Hematopoietic multipotent progenitor cell treated with erythropoietin and hydrocortisone succinate and interleukin-3 and kit ligand, for 17 days (in vitro differentiated cells): ENCODE data around the gene RETREG3.
A peak's percentile ranks its signal among the peaks of the same experiment; 100 is the strongest.
"Not testable (repeated sequence)": the region's sequence is repeated elsewhere in the genome, so short reads cannot be mapped to it uniquely, and the experiment has no call there.

Experiments
- DNase-seq: peaks from one replicate; pipeline ENCODE4 v3.0.0-alpha.2; 2015; ENCODE audit warnings: low spot score

RETREG3 gene, protein sequence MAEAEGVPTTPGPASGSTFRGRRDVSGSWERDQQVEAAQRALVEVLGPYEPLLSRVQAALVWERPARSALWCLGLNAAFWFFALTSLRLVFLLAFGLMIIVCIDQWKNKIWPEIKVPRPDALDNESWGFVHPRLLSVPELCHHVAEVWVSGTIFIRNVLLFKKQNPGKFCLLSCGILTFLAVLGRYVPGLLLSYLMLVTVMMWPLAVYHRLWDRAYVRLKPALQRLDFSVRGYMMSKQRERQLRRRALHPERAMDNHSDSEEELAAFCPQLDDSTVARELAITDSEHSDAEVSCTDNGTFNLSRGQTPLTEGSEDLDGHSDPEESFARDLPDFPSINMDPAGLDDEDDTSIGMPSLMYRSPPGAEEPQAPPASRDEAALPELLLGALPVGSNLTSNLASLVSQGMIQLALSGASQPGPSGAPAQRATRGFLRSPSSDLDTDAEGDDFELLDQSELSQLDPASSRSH

DNA sequence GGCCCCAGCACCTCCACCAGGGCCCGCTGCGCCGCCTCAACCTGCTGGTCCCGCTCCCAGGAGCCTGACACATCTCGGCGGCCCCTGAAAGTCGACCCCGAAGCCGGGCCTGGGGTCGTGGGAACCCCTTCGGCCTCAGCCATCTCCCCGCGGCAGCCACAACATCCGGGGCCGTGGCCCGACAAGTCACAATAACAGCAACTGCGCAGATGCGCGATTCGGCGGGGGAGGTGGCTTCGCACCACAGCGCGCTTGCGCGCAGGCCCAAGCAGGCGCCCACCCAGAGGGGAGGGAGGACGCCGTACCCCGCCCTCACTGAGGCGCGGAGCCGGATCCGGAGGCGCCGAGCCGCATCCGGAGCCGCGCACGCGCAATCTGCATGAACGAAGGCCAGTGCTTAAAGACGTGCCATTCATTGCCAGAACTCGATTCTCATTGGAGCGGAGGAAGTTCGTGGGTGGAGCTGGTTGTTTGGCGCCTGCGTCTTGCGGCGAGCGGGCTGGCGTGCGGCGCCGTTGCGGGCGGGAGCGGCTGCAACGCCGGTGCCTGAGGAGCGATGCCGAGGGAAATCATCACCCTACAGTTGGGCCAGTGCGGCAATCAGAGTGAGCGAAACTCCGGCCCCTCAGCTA, at the start of gene RETREG3, which contains the start of gene TUBG1:
RETREG3 (minus strand) TSS at position 193 of the 632 bp plus-strand sequence; CDS start at position 143, 50 bp downstream.
TUBG1 (plus strand) TSS at position 502 of the 632 bp plus-strand sequence; CDS start at position 557, 55 bp downstream.
- peak; percentile 99 for DNase-seq

DNA sequence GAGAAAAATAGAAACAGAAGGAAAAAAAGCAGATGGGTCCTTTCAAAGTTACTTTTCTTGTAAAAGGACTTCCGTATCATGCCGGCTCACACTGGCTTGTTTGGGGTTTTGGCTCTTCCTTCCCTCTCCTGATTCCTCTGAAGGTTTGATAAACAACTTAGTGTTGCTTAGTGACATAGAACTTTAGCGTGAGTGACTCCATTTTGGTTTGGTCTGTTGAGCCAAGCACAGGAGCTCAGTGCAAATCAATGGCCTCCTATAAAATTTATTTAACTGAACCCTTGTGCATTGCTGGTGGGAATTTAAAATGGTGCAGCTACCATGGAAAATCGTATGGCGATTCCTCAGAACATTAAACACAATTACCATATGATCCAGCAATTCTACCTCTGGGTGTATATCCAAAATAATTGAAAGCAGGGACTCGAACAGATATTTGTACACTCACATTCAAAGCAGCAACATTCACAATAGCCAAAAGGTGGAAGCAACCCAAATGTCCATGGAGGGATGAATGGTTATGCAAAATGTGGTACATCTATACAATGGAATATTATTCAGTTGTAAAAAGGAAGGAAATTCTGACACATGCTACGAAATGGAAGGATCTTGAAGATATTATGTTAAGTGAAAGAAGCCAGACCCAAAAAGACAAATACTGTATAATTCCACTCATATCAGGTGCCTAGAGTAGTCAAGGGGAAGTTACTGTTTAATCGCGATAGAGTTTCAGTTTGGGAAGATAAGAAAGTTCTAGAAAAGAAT, 48.8 kb upstream of the RETREG3 start:
- no peak for DNase-seq

DNA sequence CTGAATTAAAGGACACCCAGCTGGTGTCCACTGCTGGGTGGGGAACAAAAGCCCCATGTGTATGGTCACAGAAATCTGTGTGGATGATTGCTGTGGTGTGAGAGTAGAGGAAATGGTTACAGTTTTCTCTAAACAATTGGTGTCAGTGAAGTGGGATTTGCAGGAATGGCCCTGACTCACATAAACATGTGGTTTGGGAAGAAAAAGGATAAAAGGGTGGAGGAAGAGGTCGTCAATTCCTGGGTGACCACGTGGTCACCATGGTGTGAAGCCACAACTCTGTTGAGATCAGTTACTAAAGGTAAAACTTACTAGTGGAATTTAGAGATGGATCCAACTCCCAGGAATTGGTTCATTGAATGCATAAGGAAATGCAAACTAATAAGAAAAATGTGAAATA, 46.4 kb upstream of the RETREG3 start:
- no peak for DNase-seq

DNA sequence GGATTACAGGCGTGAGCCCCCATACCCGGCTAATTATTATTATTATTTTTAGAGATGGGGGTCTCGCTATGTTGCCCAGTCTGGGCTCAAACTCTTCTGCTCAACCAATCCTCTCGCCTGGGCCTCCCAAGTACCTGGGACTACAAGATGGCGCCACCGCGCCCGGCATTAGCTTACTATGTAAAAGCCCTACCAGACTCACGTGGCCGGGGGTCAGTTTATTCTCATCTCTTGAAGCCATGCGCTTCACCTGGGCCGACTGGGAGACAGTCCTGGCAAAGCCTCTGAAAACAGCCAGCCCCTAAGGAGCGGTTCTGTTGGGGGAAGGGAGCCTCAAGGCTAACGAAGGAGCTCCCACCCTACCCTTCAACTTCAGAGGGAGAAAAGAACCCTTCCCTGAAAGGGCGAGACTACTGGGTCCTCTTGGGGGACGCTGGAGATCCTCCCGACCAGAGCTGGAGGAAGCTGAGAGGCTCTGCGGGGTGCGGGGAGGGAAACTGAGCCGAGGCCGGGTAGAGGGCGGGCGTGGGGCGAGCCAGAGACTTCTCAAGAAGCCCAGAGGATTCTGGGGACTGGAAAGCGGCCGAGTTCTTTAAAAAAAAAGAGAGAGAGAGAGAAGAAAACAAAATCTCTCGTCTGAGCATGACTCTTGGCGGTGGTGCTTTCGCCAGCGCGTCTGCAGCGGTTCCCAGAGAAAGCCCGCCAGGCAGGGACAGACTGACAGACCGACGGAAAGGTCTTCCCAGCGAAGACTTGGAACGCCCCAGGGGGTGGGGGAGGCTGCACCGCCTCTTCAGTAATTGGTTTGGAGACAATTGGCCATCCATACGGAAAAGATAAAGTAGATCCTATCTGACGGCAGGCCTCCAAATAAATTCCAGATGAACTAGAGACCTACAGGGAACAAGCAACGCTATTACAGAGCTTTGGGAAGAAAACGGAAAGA, 44.3 kb upstream of the RETREG3 start:
- no peak for DNase-seq

DNA sequence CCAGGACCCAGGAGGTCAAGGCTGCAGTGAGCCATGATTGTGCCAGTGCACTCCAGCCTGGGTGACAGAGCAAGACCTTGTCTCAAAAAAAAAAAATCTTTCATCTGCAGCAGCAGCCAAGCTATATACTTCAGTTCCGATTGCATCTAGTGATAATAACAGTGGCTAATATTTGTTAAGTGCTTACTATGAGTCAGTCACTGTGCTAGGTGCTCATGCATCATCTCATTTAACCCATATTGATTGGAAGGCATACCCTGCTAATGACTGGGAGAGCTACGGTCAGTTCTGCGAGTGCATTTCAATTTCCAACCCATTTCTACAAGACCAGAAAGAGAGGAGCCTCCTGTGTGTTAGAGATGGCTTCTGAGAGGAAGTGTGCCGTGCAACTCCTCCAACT, 42.2 kb upstream of the RETREG3 start:
- DNase-seq = no peak

DNA sequence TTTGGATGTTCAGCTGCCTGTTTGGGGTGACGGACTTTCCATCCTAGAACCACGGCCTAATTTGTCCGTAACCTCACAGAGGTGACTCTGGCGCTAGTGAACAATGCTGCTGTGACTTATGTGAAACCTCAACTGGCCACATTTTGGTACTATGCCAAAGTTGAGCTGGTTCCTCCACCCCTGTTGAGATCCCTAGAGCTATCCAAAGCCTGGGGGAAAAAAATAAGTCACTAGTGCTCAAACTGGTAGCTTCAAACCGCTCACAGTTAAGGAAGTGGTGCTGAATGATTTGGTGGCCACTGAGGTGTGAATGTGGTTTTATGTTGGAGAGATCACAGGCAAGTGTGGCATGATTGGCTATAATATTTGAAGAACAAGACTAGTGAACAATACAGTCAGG, 38.6 kb upstream of the RETREG3 start:
- DNase-seq = no peak

DNA sequence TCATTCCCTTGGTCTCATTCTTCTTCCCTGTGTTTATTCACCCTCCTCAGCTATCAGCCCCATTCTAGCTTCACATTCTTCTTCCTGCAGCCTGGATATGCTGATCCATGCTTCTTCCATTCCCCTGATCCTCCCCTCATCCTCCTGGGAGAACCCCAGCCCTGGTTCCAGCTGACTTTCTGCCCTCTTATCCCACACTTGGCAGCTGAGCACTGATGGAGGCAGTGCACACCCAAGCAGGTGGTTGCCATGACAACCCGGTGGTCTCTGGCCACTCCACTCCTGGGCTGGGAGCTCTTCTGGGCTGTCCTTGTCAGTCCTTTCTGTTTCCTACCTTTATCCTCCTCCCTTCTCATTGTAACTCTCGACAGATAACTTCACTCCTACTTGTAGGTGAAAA, 33.2 kb upstream of the RETREG3 start:
- no peak for DNase-seq

DNA sequence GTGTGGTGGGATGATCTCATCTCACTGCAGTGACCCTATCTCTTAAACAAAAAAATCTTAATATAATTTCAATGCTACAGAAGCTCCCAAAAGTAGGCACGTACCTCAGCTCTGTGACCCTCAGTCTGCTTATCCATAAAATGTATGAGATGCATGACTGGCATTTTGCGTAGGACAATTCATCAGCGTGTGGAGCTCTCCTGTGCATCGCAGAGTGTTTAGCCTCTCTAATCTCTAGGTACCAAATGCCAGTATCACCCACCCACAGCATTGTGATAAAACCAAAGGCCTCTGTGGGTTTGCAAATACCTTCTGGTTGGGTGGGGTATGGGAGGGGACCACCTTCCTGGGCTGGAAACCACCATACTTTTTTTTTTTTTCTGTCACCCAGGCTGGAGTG, 30.9 kb upstream of the RETREG3 start:
- peak; percentile 67 for DNase-seq

- no peak for DNase-seq
Measured at GRCh38 chr17:42639525-42640113, 30.4 kb upstream of the RETREG3 start.

DNA sequence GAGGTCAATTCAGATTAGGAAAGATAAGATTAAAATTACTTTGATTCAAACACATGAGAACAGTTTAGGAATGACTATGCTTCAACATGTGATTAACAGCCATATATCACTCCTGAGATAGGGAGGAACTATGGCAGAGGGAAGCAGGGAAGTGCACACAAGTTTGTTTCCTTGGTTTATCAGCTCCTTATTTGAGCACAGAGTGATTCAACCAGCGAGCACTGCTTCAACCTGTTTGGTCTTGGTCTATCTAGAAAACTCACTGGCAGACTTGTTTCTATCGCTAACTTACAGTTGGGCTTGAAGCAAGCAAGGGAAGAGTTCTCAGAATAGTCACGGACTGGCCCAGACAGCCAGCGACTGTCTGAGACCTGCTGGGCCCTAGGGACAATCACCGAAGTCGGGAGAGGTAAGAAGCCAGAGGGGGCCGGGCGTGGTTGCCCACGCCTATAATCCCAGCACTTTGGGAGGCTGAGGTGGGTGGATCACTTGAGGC, 23.8 kb upstream of the RETREG3 start:
- DNase-seq = peak; percentile 61

- peak; percentile 67 for DNase-seq
Measured at GRCh38 chr17:42629411-42630009, 20.3 kb upstream of the RETREG3 start.

DNA sequence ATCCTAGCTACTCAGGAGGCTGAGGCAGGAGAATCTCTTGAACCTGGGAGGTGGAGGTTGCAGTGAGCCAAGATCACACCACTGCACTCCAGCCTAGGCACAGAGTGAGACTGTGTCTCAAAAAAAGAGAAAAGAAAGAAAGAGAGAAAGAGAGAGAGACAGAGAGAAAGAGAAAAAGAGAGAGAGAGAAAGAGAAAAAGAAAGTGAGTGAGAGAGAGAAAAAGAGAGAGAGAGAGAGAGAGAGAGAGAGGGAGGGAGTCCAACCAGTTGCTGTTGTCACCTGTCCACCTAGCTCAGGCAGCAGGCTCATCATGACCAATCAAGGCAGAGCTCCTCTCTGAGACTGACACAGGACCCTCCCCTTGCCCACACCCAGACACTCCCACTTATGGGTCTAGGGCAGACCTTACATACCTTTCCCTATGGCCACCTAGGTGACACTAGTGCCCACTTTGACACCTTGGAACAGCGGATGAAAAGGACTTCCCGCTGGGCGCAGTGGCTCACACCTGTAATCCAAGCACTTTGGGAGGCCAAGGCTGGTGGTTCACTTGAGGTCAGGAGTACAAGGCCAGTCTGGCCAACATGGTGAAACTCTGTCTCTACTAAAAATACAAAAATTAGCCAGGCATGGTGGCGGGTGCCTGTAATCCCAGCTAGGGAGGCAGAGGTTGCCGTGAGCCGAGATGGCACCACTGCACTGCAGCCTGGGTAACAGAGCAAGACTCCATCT, 18.0 kb upstream of the RETREG3 start:
- DNase-seq = not testable (repeated sequence)

DNA sequence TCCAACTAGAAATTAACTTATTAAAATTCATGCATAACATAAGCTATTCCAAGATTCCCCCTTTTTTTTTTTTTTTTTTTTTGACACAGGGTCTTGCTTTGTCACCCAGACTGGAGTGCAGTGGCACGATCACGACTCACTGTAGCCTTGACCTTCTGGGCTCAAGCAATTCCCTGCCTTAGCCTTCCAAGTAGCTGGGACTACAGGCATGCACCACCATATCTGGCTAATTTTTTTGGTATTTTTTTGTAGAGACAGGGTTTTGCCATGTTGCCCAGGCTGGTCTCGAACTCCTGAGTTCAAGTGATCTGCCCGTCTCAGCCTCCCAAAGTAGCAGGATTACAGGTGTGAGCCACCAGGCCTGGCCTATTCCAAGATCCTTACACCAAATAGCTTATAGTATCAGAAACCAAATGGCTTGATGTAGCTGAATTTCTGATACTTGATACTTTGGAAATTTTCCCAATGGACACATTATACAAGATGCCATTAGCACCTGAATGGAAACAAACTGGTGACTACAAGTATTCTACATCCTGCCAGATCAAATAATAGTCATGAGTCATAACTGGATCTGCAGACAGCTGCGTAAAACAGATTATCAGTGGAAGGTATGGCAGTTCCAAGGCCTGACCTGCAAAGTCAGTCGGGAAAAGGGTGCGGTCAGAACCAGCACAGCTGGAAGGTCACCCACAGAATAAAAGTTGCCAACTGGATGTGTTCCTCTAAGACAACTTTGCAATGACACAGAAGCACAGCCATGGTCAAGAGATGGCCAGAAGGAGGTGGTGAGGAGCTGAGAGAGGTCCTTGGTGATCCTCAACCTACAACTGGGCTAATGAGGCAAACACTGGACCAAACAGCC, 14.8 kb upstream of the RETREG3 start:
- DNase-seq = peak; percentile 78

GRCh38 chr17:42623271-42623670, 14.1 kb upstream of the RETREG3 start:
- DNase-seq = no peak

DNA sequence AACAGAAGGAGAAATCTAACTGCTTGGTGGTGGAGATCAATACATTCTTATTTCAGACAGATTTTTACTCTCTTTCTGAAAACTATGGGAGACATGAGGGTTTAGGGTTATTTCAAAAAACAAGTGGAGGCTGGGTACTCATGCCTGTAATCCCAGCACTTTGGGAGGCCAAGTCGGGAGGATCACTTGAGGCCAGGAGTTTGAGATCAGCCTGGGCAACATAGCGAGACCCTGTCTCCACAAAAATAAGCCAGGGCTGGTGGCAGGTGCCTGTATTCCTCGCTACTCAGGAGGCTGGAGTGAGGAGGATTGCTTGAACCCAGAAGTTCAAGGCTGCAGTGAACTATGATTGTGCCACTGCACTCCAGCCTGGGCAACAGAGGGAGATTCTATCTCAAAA, 12.8 kb upstream of the RETREG3 start:
- not testable (repeated sequence) for DNase-seq

DNA sequence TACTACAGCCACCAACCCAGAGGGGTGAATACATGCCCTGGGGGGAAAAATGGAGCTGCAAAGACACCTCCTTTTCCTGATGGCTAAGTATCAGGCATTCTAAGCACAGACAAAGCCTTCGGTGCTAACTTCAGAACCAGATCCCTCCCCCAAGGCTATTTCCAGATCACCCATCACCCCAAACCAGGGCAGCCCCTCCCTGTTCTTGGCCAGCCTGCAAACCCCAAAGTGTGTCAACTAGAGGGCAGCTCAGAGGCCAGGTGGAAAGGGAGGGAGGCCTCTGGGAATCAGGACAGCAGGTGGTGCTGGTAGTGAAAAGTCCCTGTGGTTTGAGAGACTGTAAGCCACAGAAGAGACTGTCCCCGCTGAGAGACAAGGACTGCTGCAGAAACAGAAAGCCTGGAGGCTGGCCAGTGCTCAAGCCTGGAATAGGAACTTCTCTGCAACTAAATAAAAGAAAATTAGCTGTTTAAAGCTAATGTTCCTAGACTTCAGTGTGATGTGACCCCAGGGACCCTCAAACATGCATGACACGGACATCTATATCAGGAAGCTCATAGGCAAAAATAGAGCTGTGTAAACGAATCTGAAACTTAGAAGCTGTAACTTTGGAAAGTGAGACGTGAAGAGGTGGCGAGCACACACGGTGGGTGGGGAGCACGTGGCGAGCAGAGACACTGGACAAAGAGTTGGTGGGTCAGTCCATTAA, 9.4 kb upstream of the RETREG3 start:
- DNase-seq = peak; percentile 72

- DNase-seq = peak; percentile 59
Measured at GRCh38 chr17:42617956-42618431, 8.8 kb upstream of the RETREG3 start.
